IMR-90 (cell line): ENCODE measurements around the gene DAPK1. TPM values are rescaled to one million over a fixed set of nuclear protein-coding genes. Genes with fewer than 3 reads are reported as not detected.

Experiments used
- ATAC-seq: fragments of 200-7000 bp; cut with Tn5 transposase; 2 replicates; pipeline ENCODE4 v1.9.1; 2020; ENCODE audit warnings: low read depth, mild to moderate bottlenecking, moderate library complexity
- BruUV-seq: library from RNA; stranded (reverse); fragments of 400-500 nt; replicated peaks from 2 replicates; lab custom pipeline; 2021; lab: Mats Ljungman, UMichigan
- CTCF ChIA-PET: fragments of 300-600 bp; formaldehyde crosslinking; extraction: SDS; loops from one replicate; lab custom pipeline; 2021; ENCODE audit warnings: antibody characterized with exemption; lab: Yijun Ruan, JAX
- POLR2A ChIA-PET: fragments of 300-600 bp; sonication (Branson Sonifier 250); formaldehyde crosslinking; loops from one replicate; lab custom pipeline; 2022; ENCODE audit warnings: antibody characterized with exemption; ENCODE audit not compliant: unreplicated experiment; lab: Charles Lee
- DNase-seq: peaks from one replicate; pipeline ENCODE4 v3.0.0; 2013
- H2AFZ ChIP-seq: replicated peaks from 2 replicates; pipeline ENCODE3; 2013; ENCODE audit warnings: low read length, mild to moderate bottlenecking; ENCODE audit not compliant: poor library complexity
- H2AK5ac ChIP-seq: 2 replicates; pipeline ENCODE4 v1.6.1; 2013; ENCODE audit warnings: low read depth, low read length, inconsistent platforms
- H2AK9ac ChIP-seq: replicated peaks from 2 replicates; pipeline ENCODE3; 2013; ENCODE audit warnings: mild to moderate bottlenecking, low read depth, low read length, moderate library complexity; ENCODE audit not compliant: poor library complexity
- H2BK120ac ChIP-seq: 2 replicates; pipeline ENCODE4 v1.6.1; 2013; ENCODE audit warnings: low read depth, low read length, inconsistent platforms
- H2BK15ac ChIP-seq: 3 replicates; pipeline ENCODE4 v1.6.1; 2013; ENCODE audit warnings: low read depth, low read length, inconsistent platforms
- H2BK20ac ChIP-seq: 2 replicates; pipeline ENCODE4 v1.6.1; 2013; ENCODE audit warnings: low read depth, mild to moderate bottlenecking, inconsistent platforms, low read length, moderate library complexity
- H2BK5ac ChIP-seq: 2 replicates; pipeline ENCODE4 v1.6.1; 2013; ENCODE audit warnings: mild to moderate bottlenecking, low read depth, low read length, inconsistent platforms; ENCODE audit not compliant: poor library complexity, severe bottlenecking
- H3K14ac ChIP-seq: replicated peaks from 2 replicates; pipeline ENCODE4 v1.6.1; 2013; ENCODE audit warnings: low read depth, low read length, inconsistent platforms
- H3K18ac ChIP-seq: 2 replicates; pipeline ENCODE4 v1.6.1; 2013; ENCODE audit warnings: low read depth, low read length, control low read depth
- H3K23ac ChIP-seq: 2 replicates; pipeline ENCODE4 v1.6.1; 2013; ENCODE audit warnings: low read depth, low read length, inconsistent platforms
- H3K27ac ChIP-seq: 2 replicates; pipeline ENCODE4 v1.5.1; 2013; ENCODE audit warnings: mild to moderate bottlenecking, control low read depth, low read length; ENCODE audit not compliant: insufficient read depth
- H3K27me3 ChIP-seq: 2 replicates; pipeline ENCODE4 v1.6.1; 2013; ENCODE audit warnings: low read length; ENCODE audit not compliant: control insufficient read depth, insufficient read depth
- H3K36me3 ChIP-seq: 2 replicates; pipeline ENCODE4 v1.6.1; 2013; ENCODE audit warnings: low read length, mixed read lengths; ENCODE audit not compliant: control insufficient read depth, insufficient read depth
- H3K4ac ChIP-seq: 2 replicates; pipeline ENCODE4 v1.6.1; 2013; ENCODE audit warnings: low read depth, low read length, inconsistent platforms
- H3K4me1 ChIP-seq: 2 replicates; pipeline ENCODE4 v1.6.1; 2013; ENCODE audit warnings: low read length, mixed read lengths; ENCODE audit not compliant: control insufficient read depth, insufficient read depth
- H3K4me2 ChIP-seq: 2 replicates; pipeline ENCODE4 v1.6.1; 2013; ENCODE audit warnings: low read depth, mild to moderate bottlenecking, control low read depth, low read length, moderate library complexity
- H3K4me3 ChIP-seq: 2 replicates; pipeline ENCODE4 v1.5.1; 2013; ENCODE audit warnings: low read depth, mild to moderate bottlenecking, control low read depth, low read length, moderate library complexity; ENCODE audit not compliant: insufficient read depth
- H3K56ac ChIP-seq: 2 replicates; pipeline ENCODE4 v1.6.1; 2013; ENCODE audit warnings: low read length, inconsistent platforms; ENCODE audit not compliant: insufficient read depth; ENCODE audit errors: extremely low read depth
- H3K79me1 ChIP-seq, 2 experiments: 2 replicates each; pipeline ENCODE4 v1.6.1; 2013; ENCODE audit warnings: low read length in 2 of 2, inconsistent platforms in 1 of 2, low read depth in 1 of 2
- H3K9ac ChIP-seq: 2 replicates; pipeline ENCODE4 v1.6.1; 2013; ENCODE audit warnings: low read depth, low read length, control low read depth
- H3K9me1 ChIP-seq: 2 replicates; pipeline ENCODE4 v1.6.1; 2013; ENCODE audit warnings: low read length, inconsistent platforms; ENCODE audit not compliant: insufficient read depth
- H3K9me3 ChIP-seq: 2 replicates; pipeline ENCODE4 v1.6.1; 2013; ENCODE audit warnings: low read length; ENCODE audit not compliant: control insufficient read depth, insufficient read depth
- H4K20me1 ChIP-seq: 2 replicates; pipeline ENCODE4 v1.6.1; 2013; ENCODE audit warnings: low read length, inconsistent platforms; ENCODE audit not compliant: insufficient read depth
- H4K5ac ChIP-seq: 2 replicates; pipeline ENCODE4 v1.6.1; 2013; ENCODE audit warnings: mild to moderate bottlenecking, low read depth, low read length, control low read depth
- H4K8ac ChIP-seq, 2 experiments: 2 replicates each; pipeline ENCODE4 v1.6.1; 2013; ENCODE audit warnings: low read depth in 2 of 2, low read length in 2 of 2, control low read depth in 1 of 2, inconsistent platforms in 1 of 2
- H4K91ac ChIP-seq: 2 replicates; pipeline ENCODE4 v1.6.1; 2013; ENCODE audit warnings: low read depth, low read length, inconsistent platforms; ENCODE audit not compliant: insufficient read depth
- CHD1 ChIP-seq: IDR thresholded peaks from 2 replicates; pipeline ENCODE4 v1.6.1; 2012; ENCODE audit warnings: low read depth, low read length, improper control_type of control experiment
- FOS ChIP-seq: fragments of 150-350 bp; IDR thresholded peaks from 2 replicates; pipeline ENCODE4 v1.6.1; 2016; ENCODE audit warnings: low read depth, low read length
- POLR2A ChIP-seq: IDR thresholded peaks from 2 replicates; pipeline ENCODE4 v1.6.1; 2012; ENCODE audit warnings: mild to moderate bottlenecking, low read depth, low read length
- RFX5 ChIP-seq: IDR thresholded peaks from 2 replicates; pipeline ENCODE4 v1.8.0; 2012; ENCODE audit warnings: low read depth, mild to moderate bottlenecking, low read length, moderate library complexity
- WGBS, 2 experiments: methylation state at CpG; one replicate each; pipeline versions ENCODE4 v1.1.5 to v1.1.7; 2013; ENCODE audit warnings: missing lambda C conversion rate in 2 of 2; ENCODE audit not compliant: insufficient read length in 1 of 2; ENCODE audit errors: extremely low coverage in 2 of 2; 5-methylcytosine and 5-hydroxymethylcytosine counted together
- dilution Hi-C: fragments of 300-500 bp; cut with HindIII; formaldehyde crosslinking; loops from one replicate; pipeline ENCODE4 v1.14.3; 2018; ENCODE audit warnings: low sequenced_read_pairs; ENCODE audit not compliant: unreplicated experiment
- in situ Hi-C: fragments of 300-500 bp; cut with MboI; formaldehyde crosslinking; loops from 3 replicates; pipeline ENCODE4 v1.14.3; 2019; ENCODE audit warnings: low sequenced_read_pairs, inconsistent platforms, mixed read lengths
- intact Hi-C: fragments of 100-400 bp; cut with micrococcal nuclease; formaldehyde crosslinking; loops from 2 replicates; pipeline ENCODE4 v1.10.0; 2022
- polyA plus RNA-seq, 3 experiments: library from polyadenylated mRNA; depleted of rRNA; stranded (reverse); fragments of >200 nt; gene quantifications; 2 replicates each; pipeline ENCODE4 v1.2.3, GENCODE V29; 2012; ENCODE audit warnings: low replicate concordance in 1 of 3
- total RNA-seq: library from RNA; depleted of rRNA; stranded (reverse); fragments of >200 nt; gene quantifications from 2 replicates; pipeline ENCODE4 v1.2.3, GENCODE V29; 2012
- TF ChIP-seq, protein P1 (sequence below): fragments of 150-350 bp; IDR thresholded peaks from 2 replicates; pipeline ENCODE4 v1.6.1; 2016; ENCODE audit warnings: low read depth, mild to moderate bottlenecking, low read length, moderate library complexity, borderline replicate concordance

DAPK1 gene
- total and polyA plus RNA-seq, 2 of the 4 experiments (the other 2 are of a cell fraction) = under 0.01 to 0.03 TPM

DNA sequence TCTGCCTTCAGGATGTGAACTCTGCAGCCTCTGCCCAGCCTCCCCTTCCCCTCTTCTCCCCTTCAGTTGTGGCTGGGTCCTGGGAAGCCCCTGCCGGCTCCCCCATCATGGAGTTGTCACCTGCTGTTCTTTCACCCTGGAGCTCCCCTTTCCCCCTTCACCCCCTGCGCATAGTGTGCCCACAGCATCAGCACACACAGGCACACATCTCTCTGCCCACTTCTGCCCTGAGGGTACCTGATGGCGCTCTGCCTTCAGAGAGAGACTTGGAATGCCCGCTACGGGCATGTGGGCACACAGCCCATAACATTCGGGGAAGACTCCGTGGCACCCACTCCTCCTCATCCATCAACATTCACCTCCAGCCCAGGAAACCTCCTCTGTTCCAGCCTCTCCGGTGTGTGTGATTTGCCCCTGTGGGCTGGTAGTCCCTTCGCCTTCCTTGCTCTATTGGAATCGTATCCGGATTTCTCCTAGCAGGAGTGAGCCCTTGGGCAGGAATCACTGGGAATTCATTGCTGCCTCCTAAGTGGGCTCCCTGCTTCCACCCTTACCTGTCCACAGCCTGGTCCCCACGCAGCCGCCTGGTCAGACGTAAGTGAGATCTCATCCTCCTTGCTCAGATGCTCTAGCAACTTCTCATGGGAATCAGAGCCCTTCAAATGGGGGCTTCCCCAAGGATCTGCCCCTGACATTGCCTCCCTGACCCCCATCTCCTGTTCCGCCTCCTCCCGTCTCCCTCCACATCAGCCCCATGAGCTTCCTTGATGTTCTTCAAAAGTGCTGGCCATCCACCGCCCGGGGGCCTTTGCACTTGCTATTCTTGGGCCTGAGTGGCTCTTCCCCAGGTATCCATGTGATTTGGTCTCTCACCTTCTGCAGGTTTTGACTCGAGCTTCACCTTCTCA lies 166.7 kb downstream of the DAPK1 start:
- H2BK120ac ChIP-seq = no peak overlapping the region
- no TSS peak for BruUV-seq
- H3K4me2 ChIP-seq = no peak overlapping the region
- ATAC-seq = no peak
- no peak overlapping the region for H3K27ac ChIP-seq
- no peaks in the 10 kb centered on the region for H3K4me1 ChIP-seq
- H3K27me3 ChIP-seq = peaks cover 3% of the 10 kb centered on the region; the same call in 1 of the 2 replicates
- POLR2A ChIA-PET = no interaction called here
- no peak overlapping the region for H3K9ac ChIP-seq
- H3K18ac ChIP-seq = no peak overlapping the region
- H3K79me1 ChIP-seq = no peaks in the 10 kb centered on the region
- no peak overlapping the region for H3K56ac ChIP-seq
- H2AK5ac ChIP-seq = no peak overlapping the region
- no peak overlapping the region for H3K23ac ChIP-seq
- no peak for DNase-seq
- no peak overlapping the region for H2AFZ ChIP-seq
- in situ Hi-C loops = loop anchor here (5.0 to 10.0 kb wide), 2 partner anchors 327 to 1250 kb away; no protein-coding TSS in a partner anchor
- H3K14ac ChIP-seq = no peak overlapping the region
- TF ChIP-seq RFX5 (no peak), FOS (no peak), POLR2A (no peak), CHD1 (no peak)
- TF ChIP-seq, protein P1, sequence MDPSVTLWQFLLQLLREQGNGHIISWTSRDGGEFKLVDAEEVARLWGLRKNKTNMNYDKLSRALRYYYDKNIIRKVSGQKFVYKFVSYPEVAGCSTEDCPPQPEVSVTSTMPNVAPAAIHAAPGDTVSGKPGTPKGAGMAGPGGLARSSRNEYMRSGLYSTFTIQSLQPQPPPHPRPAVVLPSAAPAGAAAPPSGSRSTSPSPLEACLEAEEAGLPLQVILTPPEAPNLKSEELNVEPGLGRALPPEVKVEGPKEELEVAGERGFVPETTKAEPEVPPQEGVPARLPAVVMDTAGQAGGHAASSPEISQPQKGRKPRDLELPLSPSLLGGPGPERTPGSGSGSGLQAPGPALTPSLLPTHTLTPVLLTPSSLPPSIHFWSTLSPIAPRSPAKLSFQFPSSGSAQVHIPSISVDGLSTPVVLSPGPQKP = no peak
- H3K9me1 ChIP-seq = no peaks in the 10 kb centered on the region
- no peak overlapping the region for H2BK15ac ChIP-seq
- no peaks in the 10 kb centered on the region for H4K20me1 ChIP-seq
- peaks cover 8% of the 10 kb centered on the region for H3K9me3 ChIP-seq
- dilution Hi-C loops = loop anchor here (10.0 kb wide), 1 partner anchor 330 kb away; no protein-coding TSS in a partner anchor
- H2BK5ac ChIP-seq = no peak overlapping the region
- WGBS, 2 experiments = 74% methylated on average over 7 of the region's 19 CpGs; no CpG with 5 or more reads in 1 of the 2 experiments
- CTCF ChIA-PET = no interaction called here
- no peak overlapping the region for H3K4me3 ChIP-seq
- no peak overlapping the region for H2BK20ac ChIP-seq
- no peak overlapping the region for H4K91ac ChIP-seq
- no peak overlapping the region for H4K5ac ChIP-seq
- no peak overlapping the region for H2AK9ac ChIP-seq
- intact Hi-C loops = loop anchor here (5.0 kb wide), 3 partner anchors 717 to 1232 kb away; partner anchors contain the start of gene GAS1
- H3K4ac ChIP-seq = no peak overlapping the region
- H4K8ac ChIP-seq = no peak overlapping the region
- no peaks in the 10 kb centered on the region for H3K36me3 ChIP-seq
